Spleen (tissue), 7 donors: ENCODE data around the gene METTL21C.

Source experiments
- POLR2A ChIP-seq, 3 donors: fragments of 450-650 bp; IDR thresholded peaks; one replicate each; pipeline ENCODE4 v1.5.1; 2017; ENCODE audit warnings: antibody characterized with exemption in 3 of 3, mild to moderate bottlenecking in 1 of 3
- POLR2AphosphoS5 ChIP-seq, 3 donors: sonication (generic); formaldehyde crosslinking; IDR thresholded peaks; one replicate each; pipeline ENCODE4 v1.5.1; 2017; ENCODE audit warnings: antibody characterized with exemption in 3 of 3
- TF ChIP-seq, protein P1 (sequence below), 11 experiments: fragments of 200-600 bp in 7 of 11; fragments of 450-650 bp in 4 of 11; sonication (generic) in 4 of 11; IDR thresholded peaks in 8 of 11; conservative IDR thresholded peaks in 3 of 11; 1 replicate in 7 of 11; 2 replicates in 4 of 11; pipeline versions ENCODE4 v1.4.0 to v1.8.0; 2016 to 2021; ENCODE audit warnings: antibody characterized with exemption in 11 of 11, inconsistent platforms in 4 of 11, mild to moderate bottlenecking in 1 of 11
- donor health status: DM: no; HTN: no; CAD: no; lungs with moderate emphysema.
- donor health status: DM: no; HTN: no; CAD: no.
- donor health status: DM: no; HTN: no; CAD: no.

DNA sequence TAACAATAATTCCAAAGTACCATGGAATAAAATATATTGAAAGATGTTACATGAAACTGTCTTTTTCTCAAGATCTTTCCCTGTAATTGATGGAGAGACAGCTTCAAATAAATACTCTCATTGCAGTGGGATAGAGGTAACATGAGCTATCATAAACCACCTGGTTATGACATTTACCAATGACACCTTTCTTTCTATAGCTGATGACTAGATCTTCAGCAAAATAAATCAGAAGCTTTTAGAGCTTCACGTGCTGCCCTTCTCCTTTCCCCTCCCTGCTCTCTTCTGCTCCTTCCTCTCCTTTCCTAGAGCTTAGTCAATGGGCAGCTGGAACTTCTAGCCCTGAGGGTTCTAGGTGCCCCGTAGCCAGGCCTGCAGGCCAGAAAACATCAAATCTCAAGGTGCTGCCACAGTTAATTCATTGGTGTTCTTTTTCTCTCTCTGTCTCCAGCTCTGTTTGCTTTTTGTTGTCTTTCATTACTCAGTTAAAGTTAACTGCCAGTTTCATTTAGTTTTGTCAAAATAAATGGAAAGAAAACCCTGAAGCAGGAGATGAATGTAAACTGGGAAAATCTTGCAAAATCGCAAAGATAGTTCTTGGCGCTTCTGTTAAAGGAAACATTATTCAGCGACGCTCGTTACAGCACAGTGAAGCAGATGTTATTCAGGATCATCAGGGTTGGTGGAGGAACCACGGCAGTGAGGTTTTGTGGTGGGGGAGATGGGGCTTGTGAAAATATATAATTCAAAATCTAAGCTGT is 8.3 kb upstream of the METTL21C start:
- no peak for TF ChIP-seq POLR2AphosphoS5 (IDR thresholded peaks at IDR 0.05)
- TF ChIP-seq, protein P1, sequence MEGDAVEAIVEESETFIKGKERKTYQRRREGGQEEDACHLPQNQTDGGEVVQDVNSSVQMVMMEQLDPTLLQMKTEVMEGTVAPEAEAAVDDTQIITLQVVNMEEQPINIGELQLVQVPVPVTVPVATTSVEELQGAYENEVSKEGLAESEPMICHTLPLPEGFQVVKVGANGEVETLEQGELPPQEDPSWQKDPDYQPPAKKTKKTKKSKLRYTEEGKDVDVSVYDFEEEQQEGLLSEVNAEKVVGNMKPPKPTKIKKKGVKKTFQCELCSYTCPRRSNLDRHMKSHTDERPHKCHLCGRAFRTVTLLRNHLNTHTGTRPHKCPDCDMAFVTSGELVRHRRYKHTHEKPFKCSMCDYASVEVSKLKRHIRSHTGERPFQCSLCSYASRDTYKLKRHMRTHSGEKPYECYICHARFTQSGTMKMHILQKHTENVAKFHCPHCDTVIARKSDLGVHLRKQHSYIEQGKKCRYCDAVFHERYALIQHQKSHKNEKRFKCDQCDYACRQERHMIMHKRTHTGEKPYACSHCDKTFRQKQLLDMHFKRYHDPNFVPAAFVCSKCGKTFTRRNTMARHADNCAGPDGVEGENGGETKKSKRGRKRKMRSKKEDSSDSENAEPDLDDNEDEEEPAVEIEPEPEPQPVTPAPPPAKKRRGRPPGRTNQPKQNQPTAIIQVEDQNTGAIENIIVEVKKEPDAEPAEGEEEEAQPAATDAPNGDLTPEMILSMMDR (IDR thresholded peaks at IDR 0.05 in 8 of 11, conservative IDR thresholded peaks at IDR 0.05 in 3 of 11): no peak
- TF ChIP-seq POLR2A (IDR thresholded peaks at IDR 0.05): no peak
